Endothelial cell of umbilical vein (primary cell): ENCODE results near the gene CDIPT. TPM values are rescaled to one million over a fixed set of nuclear protein-coding genes. Genes with fewer than 3 reads are reported as not detected.

ENCODE experiments used
- BruUV-seq: library from RNA; stranded (reverse); fragments of 400-500 nt; replicated peaks from 2 replicates; lab custom pipeline; 2021; lab: Mats Ljungman, UMichigan
- CTCF ChIA-PET: fragments of 300-600, 350-600 bp; sonication (Branson Sonifier 250); formaldehyde crosslinking; loops from one replicate; lab custom pipeline; 2021; ENCODE audit warnings: antibody characterized with exemption, inconsistent platforms; lab: Charles Lee
- POLR2A ChIA-PET: fragments of 300-600, 350-600 bp; sonication (Branson Sonifier 250); formaldehyde crosslinking; loops from one replicate; lab custom pipeline; 2021; ENCODE audit warnings: antibody characterized with exemption, inconsistent platforms; lab: Charles Lee
- DNase-seq: peaks from one replicate; pipeline ENCODE4 v3.0.0-alpha.2; 2011; ENCODE audit warnings: low read depth, low spot score
- FAIRE-seq: peaks from 2 replicates; lab custom pipeline; 2011; peaks lifted over from hg19 to GRCh38; lab: Jason Lieb, UNC
- H2AFZ ChIP-seq: 2 replicates; pipeline ENCODE4 v1.6.0; 2012; ENCODE audit warnings: low read depth, low read length, control low read depth, inconsistent platforms
- H3K27ac ChIP-seq: 2 replicates; pipeline ENCODE4 v1.5.1; 2011; ENCODE audit warnings: low read depth, mild to moderate bottlenecking, control low read depth, low read length, moderate library complexity; ENCODE audit not compliant: insufficient read depth
- H3K27me3 ChIP-seq, 2 experiments: 2 replicates each; pipeline versions ENCODE4 v1.6.0 to v1.6.1; 2011; ENCODE audit warnings: low read length in 2 of 2, mixed read lengths in 1 of 2; ENCODE audit not compliant: control insufficient read depth in 2 of 2, insufficient read depth in 2 of 2
- H3K36me3 ChIP-seq, 2 experiments: 2 replicates in 1 of 2; 3 replicates in 1 of 2; pipeline ENCODE4 v1.5.1; 2011; ENCODE audit warnings: low read length in 2 of 2, mild to moderate bottlenecking in 1 of 2, moderate library complexity in 1 of 2; ENCODE audit not compliant: control insufficient read depth in 2 of 2, insufficient read depth in 2 of 2; ENCODE audit errors: extremely low read depth in 1 of 2
- H3K4me1 ChIP-seq: 3 replicates; pipeline ENCODE4 v1.5.1; 2011; ENCODE audit warnings: mild to moderate bottlenecking, low read length; ENCODE audit not compliant: control insufficient read depth, insufficient read depth; ENCODE audit errors: extremely low read depth
- H3K4me2 ChIP-seq: 2 replicates; pipeline ENCODE4 v1.6.1; 2011; ENCODE audit warnings: low read length, control low read depth, mixed read lengths; ENCODE audit not compliant: insufficient read depth
- H3K4me3 ChIP-seq, 3 experiments: fragments of 200-600 bp in 1 of 3; sonication (generic), shearing (Covaris generic) in 1 of 3; replicated peaks in 1 of 3; 2 replicates each; pipeline ENCODE4 v1.5.1; 2011 to 2016; ENCODE audit warnings: control low read depth in 3 of 3, low read length in 3 of 3, mild to moderate bottlenecking in 2 of 3, inconsistent platforms in 1 of 3, low read depth in 1 of 3, moderate library complexity in 1 of 3; ENCODE audit not compliant: insufficient read depth in 1 of 3
- H3K79me2 ChIP-seq: 2 replicates; pipeline ENCODE4 v1.6.0; 2012; ENCODE audit warnings: low read length, inconsistent platforms; ENCODE audit not compliant: control insufficient read depth, insufficient read depth
- H3K9ac ChIP-seq: replicated peaks from 2 replicates; pipeline ENCODE3; 2011; ENCODE audit warnings: low read length, control low read depth; ENCODE audit not compliant: insufficient read depth; ENCODE audit errors: extremely low read depth
- H3K9me1 ChIP-seq: replicated peaks from 3 replicates; pipeline ENCODE4 v1.6.0; 2011; ENCODE audit warnings: mild to moderate bottlenecking, low read length; ENCODE audit not compliant: control insufficient read depth, insufficient read depth; ENCODE audit errors: extremely low read depth
- H3K9me3 ChIP-seq: replicated peaks from 2 replicates; pipeline ENCODE4 v1.5.1; 2012; ENCODE audit warnings: low read length, inconsistent platforms; ENCODE audit not compliant: control insufficient read depth, insufficient read depth
- H4K20me1 ChIP-seq: replicated peaks from 2 replicates; pipeline ENCODE3; 2011; ENCODE audit warnings: mild to moderate bottlenecking, low read length; ENCODE audit not compliant: control insufficient read depth, insufficient read depth; ENCODE audit errors: extremely low read depth
- EZH2 ChIP-seq: IDR thresholded peaks from 2 replicates; pipeline ENCODE4 v1.6.1; 2012; ENCODE audit warnings: borderline replicate concordance, low read depth, mild to moderate bottlenecking, moderate library complexity, low read length, inconsistent platforms; ENCODE audit not compliant: severe bottlenecking
- FOS ChIP-seq: IDR thresholded peaks from 2 replicates; pipeline ENCODE4 v1.6.1; 2011; ENCODE audit warnings: mild to moderate bottlenecking, low read length, moderate library complexity, borderline replicate concordance; ENCODE audit not compliant: insufficient read depth
- GATA2 ChIP-seq: IDR thresholded peaks from 2 replicates; pipeline ENCODE4 v1.7.0; 2011; ENCODE audit warnings: low read depth, mild to moderate bottlenecking, moderate library complexity, mixed read lengths, low read length; ENCODE audit not compliant: insufficient read length, insufficient read depth
- JUN ChIP-seq: IDR thresholded peaks from 2 replicates; pipeline ENCODE4 v1.6.1; 2011; ENCODE audit warnings: borderline replicate concordance, low read depth; ENCODE audit not compliant: insufficient read length, insufficient read depth
- MAX ChIP-seq: IDR thresholded peaks from 2 replicates; pipeline ENCODE4 v1.6.1; 2011; ENCODE audit not compliant: insufficient read depth, insufficient read length
- MYC ChIP-seq: IDR thresholded peaks from one replicate; pipeline ENCODE4 v1.6.1; 2011; ENCODE audit warnings: mild to moderate bottlenecking, low read depth, low read length
- POLR2A ChIP-seq: IDR thresholded peaks from 2 replicates; pipeline ENCODE4 v1.6.1; 2012; ENCODE audit warnings: low read depth, mild to moderate bottlenecking, control low read depth, low read length
- POLR2AphosphoS5 ChIP-seq: IDR thresholded peaks from 2 replicates; pipeline ENCODE4 v1.6.1; 2012; ENCODE audit warnings: low read depth, mild to moderate bottlenecking, control low read depth, low read length, moderate library complexity; ENCODE audit not compliant: insufficient read depth
- dilution Hi-C: fragments of 300-500 bp; cut with MboI; formaldehyde crosslinking; loops from one replicate; pipeline ENCODE4 v1.15.0; 2019; ENCODE audit warnings: low sequenced_read_pairs; ENCODE audit not compliant: extremely low pct_ligation_motif_present
- intact Hi-C: fragments of 100-400 bp; cut with micrococcal nuclease; formaldehyde crosslinking; loops from one replicate; pipeline ENCODE4 v1.10.0; 2022
- polyA plus RNA-seq, 4 experiments: library from polyadenylated mRNA; depleted of rRNA in 3 of 4; stranded (reverse) in 3 of 4; unstranded in 1 of 4; fragments of >200 nt; gene quantifications; 2 replicates each; pipeline versions ENCODE4 v1.2.1 to v1.2.3, GENCODE V29; 2011 to 2012; ENCODE audit warnings: missing spikeins in 1 of 4
- total RNA-seq: library from RNA; stranded (reverse); gene quantifications from 2 replicates; pipeline ENCODE4 v1.2.3, GENCODE V29; 2021
- TF ChIP-seq, protein P1 (sequence below), 2 donors: IDR thresholded peaks; 1 replicate in 1 of 2; 2 replicates in 1 of 2; pipeline ENCODE4 v1.5.1; 2011; ENCODE audit warnings: low read length in 2 of 2, mild to moderate bottlenecking in 2 of 2, moderate library complexity in 2 of 2, control low read depth in 1 of 2, inconsistent platforms in 1 of 2, low read depth in 1 of 2; ENCODE audit not compliant: insufficient read depth in 1 of 2; ENCODE audit errors: extremely low read depth in 1 of 2

Gene CDIPT
- total and polyA plus RNA-seq, 2 donors (not counting 3 experiments of a cell fraction or from before 2014, with no cell fraction given): 68.7 to 161 TPM

GRCh38 chr16:29824589-29825144 lies 38.4 kb downstream of the CDIPT start:
- FAIRE-seq (peak; percentile 96), DNase-seq (peak; percentile 85)
- H3K27ac ChIP-seq: peak overlapping the region; percentile 73
- H3K9me3 ChIP-seq: no peaks in the 10 kb centered on the region
- BruUV-seq: no TSS peak
- H3K9me1 ChIP-seq: no peaks in the 10 kb centered on the region
- H2AFZ ChIP-seq: no peak overlapping the region
- H3K4me1 ChIP-seq: peaks cover 51% of the 10 kb centered on the region
- dilution Hi-C loops: no loop called here
- H3K79me2 ChIP-seq: peaks cover 30% of the 10 kb centered on the region
- intact Hi-C loops: loop anchor here (1.0 to 10.0 kb wide), 5 partner anchors 8 to 148 kb away; partner anchors contain the start of genes ASPHD1, CDIPT, KCTD13 and PAGR1
- H3K4me2 ChIP-seq: peak overlapping the region; percentile 40
- no peak overlapping the region for H3K4me3 ChIP-seq
- POLR2A ChIA-PET: interaction anchor here (0.6 to 0.7 kb wide), 6 partner anchors 15 to 1014 kb away, joined by 3 to 16 read pairs (median 4); no protein-coding TSS in a partner anchor
- H4K20me1 ChIP-seq: no peaks in the 10 kb centered on the region
- peak; percentile 81 for TF ChIP-seq JUN
- TF ChIP-seq, protein P1, sequence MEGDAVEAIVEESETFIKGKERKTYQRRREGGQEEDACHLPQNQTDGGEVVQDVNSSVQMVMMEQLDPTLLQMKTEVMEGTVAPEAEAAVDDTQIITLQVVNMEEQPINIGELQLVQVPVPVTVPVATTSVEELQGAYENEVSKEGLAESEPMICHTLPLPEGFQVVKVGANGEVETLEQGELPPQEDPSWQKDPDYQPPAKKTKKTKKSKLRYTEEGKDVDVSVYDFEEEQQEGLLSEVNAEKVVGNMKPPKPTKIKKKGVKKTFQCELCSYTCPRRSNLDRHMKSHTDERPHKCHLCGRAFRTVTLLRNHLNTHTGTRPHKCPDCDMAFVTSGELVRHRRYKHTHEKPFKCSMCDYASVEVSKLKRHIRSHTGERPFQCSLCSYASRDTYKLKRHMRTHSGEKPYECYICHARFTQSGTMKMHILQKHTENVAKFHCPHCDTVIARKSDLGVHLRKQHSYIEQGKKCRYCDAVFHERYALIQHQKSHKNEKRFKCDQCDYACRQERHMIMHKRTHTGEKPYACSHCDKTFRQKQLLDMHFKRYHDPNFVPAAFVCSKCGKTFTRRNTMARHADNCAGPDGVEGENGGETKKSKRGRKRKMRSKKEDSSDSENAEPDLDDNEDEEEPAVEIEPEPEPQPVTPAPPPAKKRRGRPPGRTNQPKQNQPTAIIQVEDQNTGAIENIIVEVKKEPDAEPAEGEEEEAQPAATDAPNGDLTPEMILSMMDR (IDR thresholded peaks at IDR 0.05; ENCODE audit: extremely low read depth in 1 of 2, insufficient read depth in 1 of 2, low read depth in 1 of 2, low read length in 2 of 2): no peak
- TF ChIP-seq MYC: no peak
- no peak for TF ChIP-seq POLR2A
- TF ChIP-seq EZH2: no peak
- peak; percentile 67 for TF ChIP-seq FOS
- peak; percentile 38 for TF ChIP-seq GATA2
- TF ChIP-seq MAX: no peak
- peak; percentile 31 for TF ChIP-seq POLR2AphosphoS5
- no peaks in the 10 kb centered on the region for H3K27me3 ChIP-seq
- H3K36me3 ChIP-seq: no peaks in the 10 kb centered on the region
- CTCF ChIA-PET: interaction anchor here (0.7 to 7.0 kb wide), 7 partner anchors 9 to 124 kb away, joined by 3 to 66 read pairs (median 5); partner anchors contain the start of gene PAGR1
- H3K9ac ChIP-seq: no peak overlapping the region
